AG08395 (cell line): Measurements from ENCODE around the gene PRKAR1B.

Source experiments
- DNase-seq: peaks from one replicate; pipeline ENCODE4 v3.0.0; 2012; ENCODE audit warnings: mixed read lengths, low spot score

Gene PRKAR1B

DNA sequence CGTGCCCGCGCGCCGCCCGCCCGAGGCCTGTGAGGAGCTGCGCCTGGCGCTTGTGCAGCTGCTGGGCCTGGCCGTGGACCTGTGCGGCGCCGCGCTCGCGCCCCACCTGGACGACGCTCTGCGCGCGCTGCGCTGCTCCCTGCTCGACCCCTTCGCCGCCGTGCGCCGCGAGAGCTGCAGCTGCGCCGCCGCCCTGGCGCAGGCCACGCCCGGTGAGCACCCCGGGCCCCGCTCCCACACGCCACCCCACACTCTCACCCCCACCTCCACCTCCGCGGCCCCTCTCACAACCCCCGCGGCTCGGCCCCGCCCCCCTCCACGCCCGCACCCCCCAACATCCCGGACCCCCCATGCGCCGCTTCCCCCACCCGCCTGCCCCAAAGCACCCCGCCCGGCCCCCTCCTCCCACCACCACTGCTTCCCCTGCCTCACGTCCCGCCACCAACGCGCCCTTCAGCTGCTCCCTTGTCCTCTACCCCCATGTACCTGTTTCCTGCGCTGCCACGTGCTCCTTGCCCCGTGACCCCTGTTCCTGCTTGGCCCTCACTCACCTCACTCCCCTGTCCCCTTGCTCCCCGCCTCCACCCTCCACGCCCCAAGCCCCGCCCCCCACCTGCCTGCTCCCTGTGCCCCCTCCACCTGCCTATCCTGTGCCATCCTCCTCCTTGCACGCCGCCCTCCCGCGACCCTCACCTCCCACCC is at the start of gene PRKAR1B:
PRKAR1B (minus strand) TSS at position 178 of the 702 bp plus-strand sequence. CDS start 15,776 bp downstream, outside the sequence.
- DNase-seq = no peak

- DNase-seq = no peak
Observed at GRCh38 chr7:776381-776780, 49.3 kb upstream of the PRKAR1B start.

DNA sequence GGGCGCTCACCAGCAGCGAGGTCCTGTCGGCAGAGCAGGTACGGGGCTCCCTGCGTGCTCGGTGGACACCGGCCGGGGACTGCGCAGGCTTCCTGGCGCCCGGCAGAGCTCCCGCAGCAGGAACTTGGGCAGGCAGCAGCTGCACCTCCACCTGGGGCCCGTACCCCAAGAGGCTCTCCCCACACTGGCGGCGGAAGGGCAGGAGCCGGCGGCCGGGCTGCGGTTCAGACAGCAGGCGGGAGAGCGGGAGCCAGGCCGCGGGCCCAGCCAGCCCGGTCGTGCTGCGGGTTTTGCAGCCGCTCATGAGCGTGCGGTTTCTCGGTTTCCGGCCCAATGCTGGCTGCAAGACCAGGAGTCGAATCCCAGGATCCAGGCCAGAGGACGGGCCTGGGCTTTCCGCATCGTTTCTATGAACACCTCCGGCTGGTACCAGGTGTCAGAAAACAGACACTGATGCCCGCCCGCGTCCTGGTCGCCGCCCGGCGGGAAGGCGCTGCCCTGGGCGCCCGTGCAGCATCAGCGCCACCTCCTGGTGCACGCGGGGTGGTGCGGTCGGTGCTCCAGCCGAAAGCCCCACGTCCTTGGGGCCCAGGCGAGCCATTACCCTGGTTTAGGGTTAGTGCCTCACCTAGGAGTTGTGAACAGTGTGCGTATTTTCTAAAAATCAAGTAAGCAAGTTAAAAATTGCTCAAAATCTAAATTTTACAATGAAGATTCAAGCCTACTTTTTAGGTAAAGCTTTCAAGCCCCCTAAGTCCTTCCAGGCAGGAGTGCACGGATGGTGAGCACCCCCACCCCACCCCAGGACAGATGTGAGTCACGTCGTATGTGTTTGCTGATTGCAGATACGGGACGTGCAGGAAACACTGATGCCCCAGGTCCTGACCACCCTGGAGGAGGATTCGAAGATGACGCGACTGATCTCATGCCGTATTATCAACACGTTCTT is 47.4 kb upstream of the PRKAR1B start:
- peak; percentile 73 for DNase-seq

- DNase-seq = no peak
Observed at GRCh38 chr7:773622-773915, 46.5 kb upstream of the PRKAR1B start.

- DNase-seq = no peak
Observed at GRCh38 chr7:772861-773621, 46.0 kb upstream of the PRKAR1B start.

DNA sequence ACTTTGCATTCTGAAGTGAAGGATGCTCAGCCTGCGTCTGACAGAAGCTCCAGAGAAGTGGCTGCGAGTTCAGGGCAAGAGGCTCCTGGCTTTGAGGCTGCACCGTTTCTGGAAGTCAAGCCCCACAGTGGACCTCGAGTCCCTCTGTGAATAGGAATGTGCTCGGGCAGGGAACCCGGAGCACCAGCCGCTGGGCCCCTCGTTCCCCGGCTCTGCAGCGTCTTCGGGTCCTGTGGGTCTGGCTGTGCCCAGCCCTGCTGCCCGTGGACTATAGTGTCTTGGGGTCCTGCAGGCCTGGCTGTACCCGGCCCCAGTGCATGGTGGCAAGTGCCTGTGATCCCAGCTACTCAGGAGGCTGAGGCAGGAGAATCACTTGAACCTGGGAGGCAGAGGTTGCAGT is 45.3 kb upstream of the PRKAR1B start:
- DNase-seq = no peak

GRCh38 chr7:772005-772294 is 44.9 kb upstream of the PRKAR1B start:
- DNase-seq = no peak

- DNase-seq = peak; percentile 44
Observed at GRCh38 chr7:771234-772004, 44.3 kb upstream of the PRKAR1B start.

DNA sequence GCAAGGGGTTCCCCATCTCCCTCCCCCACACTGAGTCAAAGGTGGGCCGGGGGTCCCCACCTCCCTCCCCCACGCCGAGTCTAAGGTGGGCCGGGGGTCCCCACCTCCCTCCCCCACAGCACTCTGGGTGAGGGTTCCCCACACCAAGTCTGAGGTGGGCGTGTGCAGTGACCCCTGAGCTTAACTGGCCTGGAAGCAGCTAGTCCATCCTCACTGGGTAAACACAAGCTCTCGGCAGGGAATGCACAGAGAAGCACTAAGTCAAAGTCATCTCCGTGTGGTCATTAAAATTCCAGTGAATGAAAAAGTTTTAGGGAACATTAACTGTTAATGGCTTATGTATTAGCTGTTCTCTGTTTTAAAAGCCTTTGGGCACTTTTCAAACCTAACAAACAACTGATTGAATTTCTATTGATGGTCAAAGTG is 43.7 kb upstream of the PRKAR1B start:
- no peak for DNase-seq

GRCh38 chr7:770336-770735 is 43.3 kb upstream of the PRKAR1B start:
- no peak for DNase-seq

DNA sequence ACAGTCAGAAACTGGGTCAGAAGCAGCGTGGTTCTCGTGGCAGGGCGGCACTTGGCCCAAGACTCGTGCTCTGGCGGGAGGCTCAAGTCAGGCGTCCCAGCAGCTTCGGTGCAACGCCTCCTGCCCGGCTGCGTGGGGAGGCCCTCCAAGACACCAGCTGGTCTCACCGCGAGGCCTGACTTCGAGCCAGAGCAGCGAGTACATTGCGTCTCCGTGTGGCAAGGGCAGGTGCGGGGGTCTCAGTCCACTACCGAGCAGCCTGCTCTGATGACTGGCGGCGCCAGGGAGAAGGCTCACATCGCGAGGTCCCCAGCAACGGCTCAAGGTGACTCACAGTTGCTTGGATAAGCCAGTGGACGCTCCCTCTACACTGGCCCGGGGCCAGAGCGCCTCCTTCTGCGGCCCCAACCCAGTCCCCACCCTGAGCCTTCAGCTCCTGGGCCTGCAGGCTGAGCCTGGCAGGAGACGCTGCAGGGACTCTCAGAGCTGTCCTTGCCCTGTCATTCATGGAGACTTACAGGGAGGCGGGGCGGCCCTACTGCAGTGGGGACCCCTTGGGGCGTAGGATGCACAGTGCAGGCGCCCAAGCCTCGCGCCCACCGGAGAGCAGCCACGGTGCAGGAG is 41.9 kb upstream of the PRKAR1B start:
- no peak for DNase-seq

- DNase-seq = no peak
Observed at GRCh38 chr7:767941-768731, 41.1 kb upstream of the PRKAR1B start.

DNA sequence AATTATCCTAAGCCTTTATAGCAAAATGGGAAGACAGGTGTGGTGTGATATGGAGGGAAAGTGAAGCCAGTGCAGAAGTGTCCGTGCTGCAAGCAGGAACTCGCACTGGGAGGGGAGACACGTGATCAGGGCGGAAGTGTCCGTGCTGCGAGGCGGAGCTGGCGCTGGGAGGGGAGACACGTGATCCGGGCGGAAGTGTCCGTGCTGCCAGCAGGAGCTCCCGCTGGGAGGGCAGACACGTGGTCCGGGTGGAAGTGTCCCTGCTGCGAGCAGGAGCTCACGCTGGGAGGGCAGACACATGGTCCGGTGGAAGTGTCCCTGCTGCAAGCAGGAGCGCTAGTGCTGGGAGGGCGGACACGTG is 40.5 kb upstream of the PRKAR1B start:
- no peak for DNase-seq

DNA sequence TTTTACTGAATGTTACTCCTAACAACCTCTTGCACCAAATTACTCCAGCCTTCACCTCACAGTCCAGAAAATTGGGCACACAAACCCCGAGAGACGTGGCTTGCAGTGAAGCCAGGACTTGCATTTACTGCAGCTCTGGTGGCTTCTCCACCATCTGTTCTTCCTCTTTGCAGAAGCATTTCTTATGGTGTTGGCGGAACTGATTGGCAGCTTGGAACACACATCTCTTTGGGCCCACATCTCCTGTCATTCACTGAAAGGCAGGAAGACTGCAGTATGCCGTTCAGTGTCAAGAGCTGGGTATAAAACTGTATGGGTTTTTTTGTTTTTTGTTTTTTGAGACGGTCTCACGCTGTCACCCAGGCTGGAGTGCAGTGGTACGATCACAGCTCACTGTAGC is 38.3 kb upstream of the PRKAR1B start:
- DNase-seq = no peak

DNA sequence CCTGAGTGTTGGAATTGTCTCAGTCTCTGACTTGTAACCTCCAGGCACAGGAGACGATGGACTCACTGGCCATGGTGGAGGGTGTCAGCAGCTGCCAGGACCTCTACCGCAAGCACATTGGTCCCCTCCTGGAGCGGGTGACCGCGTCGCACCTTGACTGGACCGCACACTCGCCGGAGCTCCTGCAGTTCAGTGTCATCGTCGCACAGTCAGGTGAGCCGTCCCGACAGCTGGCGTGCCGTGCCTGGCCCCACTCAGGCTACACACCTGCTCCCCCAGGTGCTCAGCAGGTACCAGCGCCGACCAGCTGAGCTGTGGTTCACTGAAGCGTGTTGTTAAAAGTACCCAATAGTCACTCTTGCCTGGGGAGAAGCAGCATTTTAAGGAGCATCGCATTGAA is 36.7 kb upstream of the PRKAR1B start:
- no peak for DNase-seq

GRCh38 chr7:762885-763284 is 35.8 kb upstream of the PRKAR1B start:
- no peak for DNase-seq

- DNase-seq = no peak
Observed at GRCh38 chr7:761631-762030, 34.5 kb upstream of the PRKAR1B start.

- DNase-seq = no peak
Observed at GRCh38 chr7:761101-761500, 34.0 kb upstream of the PRKAR1B start.

- DNase-seq = no peak
Observed at GRCh38 chr7:760006-760405, 32.9 kb upstream of the PRKAR1B start.

GRCh38 chr7:759569-759968 is 32.5 kb upstream of the PRKAR1B start:
- DNase-seq = no peak

DNA sequence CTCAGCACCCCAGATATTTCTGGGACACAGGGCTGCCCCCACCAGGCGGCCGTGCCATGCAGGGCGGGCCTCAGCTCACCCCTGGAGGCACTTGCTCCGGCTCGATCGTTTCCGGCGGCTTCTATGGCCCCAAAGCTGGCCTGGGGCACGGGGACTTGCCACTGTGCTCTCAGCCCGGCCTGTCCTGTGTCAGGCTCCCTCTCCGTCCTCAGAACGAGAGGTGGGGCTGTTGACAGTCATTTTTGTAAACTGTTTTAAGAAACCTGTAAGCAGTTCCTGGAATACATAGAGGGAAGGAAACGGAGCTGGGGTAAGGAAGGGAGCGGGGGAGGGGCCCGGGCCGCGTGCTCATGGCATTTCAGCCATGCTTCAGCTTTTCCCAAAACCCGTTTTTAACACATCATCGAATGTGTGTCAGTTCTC is 30.7 kb upstream of the PRKAR1B start:
- DNase-seq = no peak
